Activated CD4-positive, alpha-beta T cell treated with anti-CD3 and anti-CD28 coated beads, Interleukin-2, amount 50 U/mL, for 48 hours (primary cell): Measurements from ENCODE around the gene MMP12.
"Not testable (repeated sequence)": the region's sequence is repeated elsewhere in the genome, so short reads cannot be mapped to it uniquely, and the experiment has no call there.

ENCODE experiments used
- DNase-seq, 2 experiments: peaks; one replicate each; pipeline ENCODE4 v3.0.0-alpha.2; 2020

MMP12 gene

GRCh38 chr11:102874852-102875251 is at the start of gene MMP12:
TSS of gene MMP12 (minus strand) at chr11:102874982. CDS start at chr11:102874937, 45 bp downstream.
- no peak for DNase-seq

GRCh38 chr11:102921587-102922220 is 46.9 kb upstream of the MMP12 start:
- no peak for DNase-seq

GRCh38 chr11:102920118-102920684 is 45.4 kb upstream of the MMP12 start:
- no peak for DNase-seq

GRCh38 chr11:102915044-102915375 is 40.2 kb upstream of the MMP12 start:
- no peak for DNase-seq

GRCh38 chr11:102914238-102915043 is 39.7 kb upstream of the MMP12 start:
- no peak for DNase-seq

GRCh38 chr11:102912482-102912830 is 37.7 kb upstream of the MMP12 start:
- no peak for DNase-seq

- DNase-seq = no peak
These were observed 37.1 kb upstream of the MMP12 start for GRCh38 chr11:102911758-102912481.

GRCh38 chr11:102905848-102906247 is 31.1 kb upstream of the MMP12 start:
- not testable (repeated sequence) for DNase-seq

- DNase-seq = not testable (repeated sequence)
These were observed 29.1 kb upstream of the MMP12 start for GRCh38 chr11:102903895-102904294.

GRCh38 chr11:102900346-102900745 is 25.6 kb upstream of the MMP12 start:
- DNase-seq = no peak

- no peak for DNase-seq
These were observed 17.0 kb upstream of the MMP12 start for GRCh38 chr11:102891736-102892135.

GRCh38 chr11:102886999-102887398 is 12.2 kb upstream of the MMP12 start:
- DNase-seq = no peak

GRCh38 chr11:102883141-102883540 is 8.4 kb upstream of the MMP12 start:
- no peak for DNase-seq

- no peak for DNase-seq
These were observed 7.7 kb upstream of the MMP12 start for GRCh38 chr11:102882389-102883024.

- DNase-seq = no peak
These were observed 5.0 kb upstream of the MMP12 start for GRCh38 chr11:102879801-102880200.

GRCh38 chr11:102878595-102878994 is 3.8 kb upstream of the MMP12 start:
- no peak for DNase-seq

GRCh38 chr11:102869354-102869964 is 5.3 kb downstream of the MMP12 start:
- DNase-seq = not testable (repeated sequence)

GRCh38 chr11:102868339-102868738 is 6.4 kb downstream of the MMP12 start:
- no peak for DNase-seq

- no peak for DNase-seq
These were observed 10.1 kb downstream of the MMP12 start for GRCh38 chr11:102864724-102865123.

GRCh38 chr11:102853956-102854355 is 20.8 kb downstream of the MMP12 start:
- DNase-seq = no peak

- no peak for DNase-seq
These were observed 21.7 kb downstream of the MMP12 start for GRCh38 chr11:102853055-102853454.

GRCh38 chr11:102850973-102851745 is 23.6 kb downstream of the MMP12 start:
- DNase-seq = no peak
